Neural cell (in vitro differentiated cells): Measurements from ENCODE around the gene WNT6. TPM values are rescaled to one million over a fixed set of nuclear protein-coding genes. Genes with fewer than 3 reads are reported as not detected.

Experiments
- H2AFZ ChIP-seq: fragments of 200-600, 300-800 bp; sonication (generic), shearing (Covaris generic); 2 replicates; pipeline ENCODE4 v1.6.0; 2014; ENCODE audit warnings: low read depth, mild to moderate bottlenecking, antibody characterized with exemption, low read length, moderate library complexity
- H3F3A ChIP-seq: fragments of 200-600 bp; shearing (Covaris generic); 2 replicates; pipeline ENCODE4 v1.6.1; 2016; ENCODE audit warnings: mild to moderate bottlenecking, moderate library complexity, mixed read lengths, antibody characterized with exemption, low read length; ENCODE audit not compliant: insufficient read depth, poor library complexity, severe bottlenecking
- H3K27ac ChIP-seq: fragments of 200-600, 300-800 bp; sonication (generic), shearing (Covaris generic); 2 replicates; pipeline ENCODE4 v1.5.1; 2014; ENCODE audit warnings: mild to moderate bottlenecking, low read length, moderate library complexity
- H3K27me3 ChIP-seq: fragments of 300-800, 200-600 bp; sonication (generic), shearing (Covaris generic); 2 replicates; pipeline ENCODE4 v1.6.0; 2014; ENCODE audit warnings: mild to moderate bottlenecking, low read depth, low read length, moderate library complexity; ENCODE audit not compliant: insufficient read depth
- H3K36me3 ChIP-seq: fragments of 300-800, 200-600 bp; sonication (generic), shearing (Covaris generic); 2 replicates; pipeline ENCODE4 v1.5.1; 2014; ENCODE audit warnings: mild to moderate bottlenecking, antibody characterized with exemption, low read length, moderate library complexity; ENCODE audit not compliant: insufficient read depth
- H3K4me2 ChIP-seq: fragments of 300-800, 200-600 bp; sonication (generic), shearing (Covaris generic); 2 replicates; pipeline ENCODE4 v1.6.0; 2014; ENCODE audit warnings: mild to moderate bottlenecking, low read length
- H3K4me3 ChIP-seq: fragments of 300-800, 200-600 bp; sonication (generic), shearing (Covaris generic); 2 replicates; pipeline ENCODE4 v1.5.1; 2014; ENCODE audit warnings: mild to moderate bottlenecking, low read length, moderate library complexity
- H3K79me2 ChIP-seq: fragments of 200-600 bp; shearing (Covaris generic); replicated peaks from 2 replicates; pipeline ENCODE4 v1.6.0; 2014; ENCODE audit warnings: mild to moderate bottlenecking, low read length, moderate library complexity; ENCODE audit not compliant: insufficient read depth
- H3K9ac ChIP-seq: fragments of 300-800, 200-600 bp; sonication (generic), shearing (Covaris generic); 2 replicates; pipeline ENCODE4 v1.6.1; 2016; ENCODE audit warnings: mild to moderate bottlenecking, low read length, mixed read lengths
- H3K9me2 ChIP-seq: fragments of 200-600 bp; shearing (Covaris generic); 2 replicates; pipeline ENCODE4 v1.6.1; 2016; ENCODE audit warnings: mild to moderate bottlenecking, low read length, mixed read lengths; ENCODE audit not compliant: insufficient read depth
- H3K9me3 ChIP-seq: fragments of 200-600, 300-800 bp; sonication (generic), shearing (Covaris generic); 2 replicates; pipeline ENCODE4 v1.6.1; 2016; ENCODE audit warnings: mild to moderate bottlenecking, mixed run types, low read length, moderate library complexity, mixed read lengths
- H4K20me1 ChIP-seq: fragments of 200-600 bp; shearing (Covaris generic); 2 replicates; pipeline ENCODE4 v1.6.1; 2016; ENCODE audit warnings: mild to moderate bottlenecking, mixed run types; ENCODE audit not compliant: insufficient read depth
- CTCF ChIP-seq: fragments of 450-650 bp; IDR thresholded peaks from 2 replicates; pipeline ENCODE4 v1.5.1; 2014; ENCODE audit warnings: antibody characterized with exemption, mild to moderate bottlenecking, moderate library complexity; ENCODE audit not compliant: poor library complexity, severe bottlenecking
- EP300 ChIP-seq: fragments of 450-650 bp; conservative IDR thresholded peaks from 2 replicates; pipeline ENCODE4 v1.6.1; 2014; ENCODE audit warnings: antibody characterized with exemption, mild to moderate bottlenecking, moderate library complexity; ENCODE audit not compliant: poor library complexity, severe bottlenecking
- EZH2 ChIP-seq: fragments of 200-600, 300-800 bp; shearing (Covaris generic), sonication (generic); IDR thresholded peaks from 2 replicates; pipeline ENCODE4 v1.6.1; 2014; ENCODE audit warnings: antibody characterized with exemption, low read length, borderline replicate concordance, mild to moderate bottlenecking; ENCODE audit not compliant: insufficient read depth, poor library complexity, severe bottlenecking
- MXI1 ChIP-seq: fragments of 450-650 bp; conservative IDR thresholded peaks from 2 replicates; pipeline ENCODE4 v1.6.1; 2014; ENCODE audit warnings: antibody characterized with exemption, mild to moderate bottlenecking; ENCODE audit not compliant: poor library complexity, severe bottlenecking
- POLR2AphosphoS5 ChIP-seq: IDR thresholded peaks from 2 replicates; pipeline ENCODE4 v1.6.1; 2012
- RAD21 ChIP-seq: fragments of 450-650 bp; conservative IDR thresholded peaks from 2 replicates; pipeline ENCODE4 v1.6.1; 2014; ENCODE audit warnings: antibody characterized with exemption, mild to moderate bottlenecking, moderate library complexity
- REST ChIP-seq: IDR thresholded peaks from 2 replicates; pipeline ENCODE4 v1.6.1; 2012; ENCODE audit warnings: borderline replicate concordance
- SMC3 ChIP-seq: fragments of 450-650 bp; conservative IDR thresholded peaks from 2 replicates; pipeline ENCODE4 v1.6.1; 2014; ENCODE audit warnings: antibody characterized with exemption, mild to moderate bottlenecking, moderate library complexity; ENCODE audit not compliant: poor library complexity
- TAF1 ChIP-seq: IDR thresholded peaks from 2 replicates; pipeline ENCODE4 v1.6.1; 2012; ENCODE audit warnings: low read depth
- polyA plus RNA-seq: library from polyadenylated mRNA; depleted of rRNA; stranded (reverse); fragments of >200 nt; gene quantifications from 2 replicates; pipeline ENCODE4 v1.2.3, GENCODE V29; 2014

The WNT6 gene
- polyA plus RNA-seq, 1 donor from 2014 or later, result not detected

GRCh38 chr2:218898109-218898878 is 38.7 kb downstream of the WNT6 start:
- peak; percentile 78 for TF ChIP-seq CTCF
- no peak for TF ChIP-seq EP300
- peak; percentile 43 for TF ChIP-seq EZH2
- TF ChIP-seq MXI1, result peak; percentile 14
- TF ChIP-seq RAD21, result peak; percentile 61
- TF ChIP-seq SMC3, result peak; percentile 60
- no peak for TF ChIP-seq POLR2AphosphoS5
- no peak for TF ChIP-seq TAF1
- no peak for TF ChIP-seq REST
- no peak overlapping the region for H3K9ac ChIP-seq
- no peaks in the 10 kb centered on the region for H3K9me2 ChIP-seq
- peaks cover 6% of the 10 kb centered on the region for H3K9me3 ChIP-seq
- H3K4me2 ChIP-seq, result no peak overlapping the region
- H3F3A ChIP-seq, result no peaks in the 10 kb centered on the region
- H2AFZ ChIP-seq, result no peak overlapping the region
- H4K20me1 ChIP-seq, result no peaks in the 10 kb centered on the region
- H3K4me3 ChIP-seq, result peak overlapping the region; percentile 66
- peaks cover 94% of the 10 kb centered on the region for H3K27me3 ChIP-seq
- H3K36me3 ChIP-seq, result no peaks in the 10 kb centered on the region
- no peak overlapping the region for H3K27ac ChIP-seq
- H3K79me2 ChIP-seq, result no peaks in the 10 kb centered on the region

- Histone ChIP-seq H4K20me1 (no peaks in the 10 kb centered on the region), H3K27me3 (peaks cover 90% of the 10 kb centered on the region), H3K79me2 (no peaks in the 10 kb centered on the region)
Observed at GRCh38 chr2:218899147-218899546, 39.5 kb downstream of the WNT6 start.

More at GRCh38 chr2:218899147-218899546, 39.5 kb downstream of the WNT6 start:
- Histone ChIP-seq H3K36me3 (no peaks in the 10 kb centered on the region), H3K4me2 (no peak overlapping the region), H2AFZ (no peak overlapping the region), H3K9ac (no peak overlapping the region), H3K4me3 (no peak overlapping the region), H3F3A (no peaks in the 10 kb centered on the region), H3K9me3 (peaks cover 6% of the 10 kb centered on the region), H3K9me2 (no peaks in the 10 kb centered on the region), H3K27ac (no peak overlapping the region)
- TF ChIP-seq CTCF, result no peak
- no peak for TF ChIP-seq RAD21
- no peak for TF ChIP-seq TAF1
- TF ChIP-seq EP300, result no peak
- no peak for TF ChIP-seq SMC3
- no peak for TF ChIP-seq REST
- no peak for TF ChIP-seq POLR2AphosphoS5
- no peak for TF ChIP-seq EZH2
- TF ChIP-seq MXI1, result no peak
